Skin of body (tissue), 2 donors: ENCODE results near the gene POLR2M. TPM values are rescaled to one million over a fixed set of nuclear protein-coding genes. Genes with fewer than 3 reads are reported as not detected.

Experiments used
- DNase-seq: peaks from one replicate; lab custom pipeline; 2025; lab: John Stamatoyannopoulos, UW
- total RNA-seq: library from RNA; depleted of rRNA; stranded (reverse); fragments of >200 nt; gene quantifications from one replicate; pipeline ENCODE4 v1.2.3, GENCODE V29; 2014

The POLR2M gene
- total RNA-seq, result 273 TPM

DNA sequence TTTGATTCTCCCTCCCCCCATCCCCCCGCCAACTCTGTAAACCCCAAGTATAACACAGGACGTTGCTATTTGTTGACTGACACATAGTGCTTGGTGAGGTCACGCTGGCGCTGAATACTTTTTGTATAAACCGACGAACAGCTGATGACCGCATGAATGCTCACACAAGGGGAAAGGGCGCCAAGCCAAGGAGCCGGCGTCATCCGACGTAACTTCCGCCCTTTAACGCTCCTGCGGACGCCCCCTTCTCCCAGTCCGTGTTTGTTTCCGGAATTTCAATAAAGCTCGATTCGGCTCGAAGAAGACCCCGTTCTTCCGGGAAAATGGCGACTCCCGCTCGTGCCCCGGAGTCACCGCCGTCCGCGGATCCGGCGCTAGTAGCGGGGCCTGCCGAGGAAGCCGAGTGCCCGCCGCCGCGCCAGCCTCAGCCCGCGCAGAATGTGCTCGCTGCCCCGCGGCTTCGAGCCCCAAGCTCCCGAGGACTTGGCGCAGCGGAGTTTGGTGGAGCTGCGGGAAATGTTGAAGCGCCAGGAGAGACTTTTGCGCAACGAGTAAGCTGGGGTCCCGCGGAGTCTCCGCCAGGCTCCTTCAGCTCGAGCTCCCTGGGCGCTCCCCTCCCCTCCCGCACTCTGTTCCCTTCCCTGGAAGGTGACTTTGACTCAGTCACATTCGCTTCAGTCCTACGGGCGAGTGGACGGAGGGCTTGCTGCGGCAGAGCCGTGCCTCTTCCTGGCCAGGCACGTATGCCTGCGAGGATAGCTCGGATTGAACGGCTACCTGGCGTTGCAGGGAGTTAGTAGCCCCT is at the start of gene POLR2M:
Gene POLR2M (plus strand): TSS at position 310 of the 805 bp plus-strand sequence. CDS start 129 bp downstream, at position 439.
- peak; percentile 98 for DNase-seq

DNA sequence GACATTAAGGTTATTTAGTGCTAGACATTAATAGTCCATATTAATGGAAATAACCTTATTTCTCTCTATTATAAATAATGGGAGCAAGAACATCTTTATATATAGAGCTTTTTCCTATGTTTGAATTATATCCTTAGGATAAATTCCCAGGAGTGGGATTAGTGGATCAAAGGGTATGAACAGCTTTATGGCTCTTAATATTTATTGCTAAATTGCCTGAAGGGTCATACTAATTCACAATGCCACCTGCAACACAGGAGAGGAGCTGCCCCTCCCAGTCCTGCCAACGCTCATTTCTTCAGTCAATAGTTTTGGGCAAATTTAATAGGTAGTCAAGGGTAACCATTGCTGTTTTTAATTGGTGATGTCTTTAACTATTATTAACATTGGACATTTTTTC is 48.9 kb upstream of the POLR2M start:
- DNase-seq, result no peak

DNA sequence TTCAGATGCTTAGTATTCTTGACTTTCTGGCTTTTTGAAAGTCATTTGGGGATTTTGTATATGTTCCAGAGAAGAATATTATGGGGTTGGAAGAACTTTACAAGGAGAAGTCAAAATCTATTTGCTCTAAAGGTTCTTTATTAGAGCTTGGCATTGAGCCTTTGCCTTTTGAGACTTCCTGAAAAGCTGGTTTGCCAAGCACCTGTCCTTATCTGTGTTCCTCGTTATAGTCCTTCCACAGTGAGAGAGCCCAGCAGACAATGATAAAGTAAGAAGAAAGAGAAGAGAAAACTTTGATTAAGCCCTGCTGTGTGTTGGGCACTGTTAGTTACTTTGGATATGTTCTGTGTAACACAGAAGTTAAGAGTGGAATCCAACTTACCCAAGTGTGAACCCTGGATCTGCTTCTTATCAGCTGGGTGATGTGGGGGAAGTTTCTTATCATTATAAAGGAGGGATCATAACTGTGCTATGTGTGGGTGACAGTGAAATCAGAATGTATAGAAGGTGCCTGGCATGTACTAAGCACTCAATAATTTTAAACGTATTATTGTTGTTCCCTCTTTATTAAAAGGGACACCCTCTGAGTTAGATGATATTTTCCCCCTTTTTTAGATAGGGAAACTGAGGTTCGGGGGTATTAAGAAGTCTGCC is 44.3 kb upstream of the POLR2M start:
- no peak for DNase-seq

DNA sequence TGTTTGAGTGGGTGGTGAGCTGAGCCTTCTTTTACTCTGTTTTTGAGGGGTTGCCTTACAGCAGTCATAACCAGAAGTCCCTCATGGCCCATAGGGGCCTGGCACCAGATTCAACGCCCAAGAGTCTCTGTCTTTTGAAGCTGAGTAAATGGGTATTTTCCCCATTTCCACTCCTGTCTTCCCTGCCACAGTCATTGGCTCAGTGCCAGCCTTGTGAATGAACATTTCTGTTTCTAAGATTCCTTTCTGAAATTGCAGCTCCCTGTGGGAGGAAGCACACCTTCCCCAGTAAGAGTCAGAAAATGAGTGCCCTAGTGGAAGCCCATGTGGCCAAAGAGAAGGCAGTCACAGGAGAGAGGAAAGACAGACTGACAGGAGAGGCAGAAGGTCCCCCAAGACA is 43.7 kb upstream of the POLR2M start:
- DNase-seq, result no peak

DNA sequence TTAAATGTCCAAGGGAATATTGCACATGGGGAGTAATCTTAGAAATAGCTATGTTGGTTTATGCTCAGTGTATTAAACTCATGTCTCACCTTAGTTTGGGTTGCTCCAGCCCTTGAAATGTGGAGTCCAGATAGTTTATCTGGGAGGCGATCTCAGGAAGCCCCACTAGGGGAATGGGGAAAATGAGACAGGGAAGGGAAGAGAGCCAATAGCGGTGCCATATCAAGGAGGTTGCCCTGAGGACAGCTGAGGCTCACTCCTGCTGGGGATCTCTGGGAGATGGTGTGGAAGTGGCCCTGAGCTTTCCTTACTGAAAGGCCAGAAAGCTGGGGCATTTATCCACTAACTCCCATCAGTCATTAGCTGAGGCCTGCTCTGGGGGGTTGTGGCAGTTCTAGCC is 43.3 kb upstream of the POLR2M start:
- DNase-seq, result no peak

DNA sequence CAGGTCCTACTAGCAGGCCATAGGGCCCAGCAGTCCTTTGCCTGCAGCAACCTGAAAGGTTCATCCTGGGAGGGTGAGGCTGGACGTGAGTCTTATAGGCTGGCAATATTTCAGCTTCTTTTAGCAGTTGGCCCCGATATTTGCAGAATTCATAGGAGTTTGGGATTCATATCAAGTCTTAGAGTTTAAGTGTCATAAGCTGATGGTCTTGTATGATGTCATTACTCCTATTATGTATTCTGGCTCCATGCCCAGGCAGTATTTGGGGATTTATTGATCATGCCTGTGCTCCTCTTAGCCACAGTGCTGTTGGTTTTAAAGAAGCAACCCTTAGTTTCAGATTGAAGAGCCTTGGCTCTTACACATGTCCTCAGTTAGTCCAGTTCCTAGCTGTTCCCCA is 41.3 kb upstream of the POLR2M start:
- no peak for DNase-seq

DNA sequence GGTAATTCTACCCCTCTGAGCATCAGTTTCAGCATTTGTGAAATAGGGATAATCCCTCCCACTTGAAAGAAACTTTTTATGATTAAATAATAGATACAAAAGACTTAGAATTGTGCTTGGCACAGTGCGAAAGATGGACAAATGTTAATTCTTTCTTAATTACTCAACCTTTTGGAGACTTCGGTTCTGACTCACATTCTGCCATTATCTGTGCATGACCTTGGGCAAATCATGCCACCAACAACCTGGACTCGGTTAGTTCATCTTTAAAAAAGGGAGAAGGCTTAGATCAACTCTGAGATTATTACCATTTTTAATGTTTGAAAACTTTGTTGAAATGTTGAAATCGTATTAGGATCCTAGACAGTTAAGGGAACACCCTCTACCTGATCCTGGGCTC is 40.6 kb upstream of the POLR2M start:
- DNase-seq, result no peak

DNA sequence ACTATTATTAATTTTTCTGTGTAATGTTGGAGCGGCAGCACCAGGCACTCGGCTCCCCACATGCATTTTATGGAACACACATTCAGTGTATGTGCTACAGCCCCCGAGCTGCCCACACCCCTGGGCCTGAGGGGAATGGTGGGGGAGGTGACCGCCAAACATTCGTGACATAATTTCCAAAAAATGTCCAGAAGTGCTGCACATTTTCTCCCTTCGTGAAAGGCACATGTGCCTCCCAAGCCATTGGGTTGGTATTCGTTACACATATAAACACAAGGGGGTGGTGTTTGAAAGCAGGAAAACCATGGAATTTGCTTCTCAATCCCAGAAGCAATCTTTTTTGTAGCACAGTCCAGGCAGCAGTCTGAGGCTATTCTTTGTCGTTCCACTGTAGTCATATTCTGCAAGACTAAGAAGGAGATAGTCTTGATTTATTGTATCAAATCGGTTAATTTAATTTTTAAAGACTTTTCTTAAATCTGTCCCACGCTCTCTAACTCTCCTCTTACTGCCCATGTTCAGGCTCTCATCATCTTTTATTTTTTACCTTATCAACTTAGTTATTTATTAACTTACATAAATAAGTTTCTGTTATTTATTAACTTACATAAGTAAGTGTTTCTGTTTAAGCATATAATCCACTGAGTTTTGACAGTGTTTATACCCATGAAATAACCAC is 39.2 kb upstream of the POLR2M start:
- DNase-seq, result peak; percentile 79

DNA sequence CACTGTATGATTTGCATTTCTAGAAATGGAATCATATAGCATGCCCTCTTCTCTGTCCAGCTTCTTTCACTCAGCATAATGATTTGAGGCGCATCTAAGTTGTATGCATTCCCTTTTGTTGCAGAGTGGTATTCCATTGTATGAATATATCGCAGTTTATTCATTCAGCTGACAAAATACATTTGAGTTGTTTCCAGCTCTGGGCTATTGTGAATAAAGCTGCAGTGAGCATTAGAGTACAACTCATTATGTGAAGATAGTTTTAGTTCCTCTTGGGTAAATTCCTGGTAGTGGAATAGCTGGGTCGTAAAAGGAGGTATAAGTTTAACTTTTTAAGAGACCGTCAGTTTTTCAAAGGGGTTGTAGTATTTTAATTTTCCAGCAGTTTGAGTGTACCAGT is 38.5 kb upstream of the POLR2M start:
- DNase-seq, result no peak

DNA sequence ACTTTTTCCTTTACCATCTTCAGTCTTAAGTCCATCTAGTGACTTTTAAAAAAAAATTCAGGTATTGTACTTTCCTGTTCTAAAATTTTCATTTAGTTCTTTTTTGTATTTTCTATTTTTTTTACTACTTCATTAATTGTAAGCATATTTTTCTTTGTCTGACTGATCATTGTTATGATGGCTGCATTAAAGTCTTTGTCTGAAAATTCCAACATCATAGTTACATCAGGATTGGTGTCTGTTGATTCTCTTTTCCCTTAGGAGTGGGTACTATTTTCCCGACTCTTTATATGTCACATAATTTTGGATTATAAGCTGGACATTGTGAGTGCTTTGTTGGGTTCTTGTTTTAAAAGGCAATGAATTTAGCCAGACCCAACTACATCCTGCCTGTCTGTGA is 34.9 kb upstream of the POLR2M start:
- no peak for DNase-seq

DNA sequence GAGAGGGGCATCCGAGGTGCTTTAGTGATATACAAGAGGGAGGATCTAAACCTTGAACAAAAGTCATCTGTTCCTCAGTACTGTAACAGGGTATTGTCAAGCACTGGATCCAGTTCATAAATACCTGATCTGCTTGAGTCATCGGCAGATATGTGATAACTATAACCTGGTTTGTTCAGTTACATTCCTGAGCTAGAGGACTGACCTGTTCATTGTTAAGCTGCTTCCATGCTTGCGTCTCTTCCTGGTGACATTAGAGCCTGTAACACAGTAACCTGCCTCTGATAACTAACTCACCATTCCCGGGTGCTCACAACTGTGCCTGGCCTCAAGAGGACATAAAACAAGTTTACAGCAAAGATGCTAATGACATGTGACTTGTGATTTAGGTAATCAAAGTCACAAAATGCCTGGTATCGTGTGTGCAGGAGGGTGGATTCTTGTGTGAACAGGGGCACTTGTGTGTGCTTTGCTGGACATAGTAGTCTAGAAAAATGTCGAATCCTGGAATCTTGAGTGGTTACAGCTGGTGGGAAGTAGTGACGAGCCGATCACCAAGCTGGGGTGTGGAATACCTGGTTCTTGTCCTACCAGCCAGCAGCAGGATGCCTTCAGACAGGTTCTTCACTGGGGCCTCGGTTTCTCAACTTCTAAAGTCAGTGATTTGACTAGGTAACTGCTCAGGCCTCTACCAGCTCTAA is 30.9 kb upstream of the POLR2M start:
- DNase-seq, result no peak

DNA sequence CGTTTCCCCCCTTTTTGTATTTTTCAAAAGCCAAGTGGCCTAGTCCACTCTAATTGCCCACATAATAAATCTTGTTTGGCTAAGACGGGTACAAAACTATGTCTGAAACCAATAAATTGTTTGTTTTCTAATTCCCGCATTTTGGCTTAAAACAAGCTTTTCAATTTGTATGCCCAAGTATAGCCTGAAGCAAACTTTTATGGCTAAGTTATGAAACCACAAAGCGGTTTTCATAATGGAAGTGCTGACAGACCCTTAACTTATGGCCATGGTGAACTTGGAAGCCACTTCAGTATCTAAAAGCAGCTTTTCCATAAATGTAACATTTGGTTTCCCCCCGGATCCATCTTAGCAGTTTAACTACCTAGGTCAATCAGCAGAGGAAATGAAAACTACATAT is 29.9 kb upstream of the POLR2M start:
- DNase-seq, result peak; percentile 23

DNA sequence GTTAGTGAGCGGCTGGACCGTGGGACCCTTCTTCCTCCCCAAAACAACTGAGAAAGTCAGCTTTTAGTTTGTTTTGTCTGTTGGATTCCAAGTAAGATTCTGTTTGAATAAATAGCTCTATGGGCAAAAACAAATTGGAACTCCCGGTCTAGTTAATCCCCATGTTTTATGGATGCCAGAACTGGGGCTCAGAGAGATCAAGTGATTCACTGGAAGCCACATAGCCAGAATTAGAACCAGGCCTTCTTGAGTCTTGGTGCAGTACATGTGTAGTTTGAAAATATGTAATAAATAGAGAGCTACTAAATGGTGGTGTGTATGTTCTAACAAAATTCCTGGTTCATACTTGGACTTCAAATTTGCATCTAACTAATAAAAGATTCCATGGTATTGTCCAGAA is 29.3 kb upstream of the POLR2M start:
- peak; percentile 55 for DNase-seq

DNA sequence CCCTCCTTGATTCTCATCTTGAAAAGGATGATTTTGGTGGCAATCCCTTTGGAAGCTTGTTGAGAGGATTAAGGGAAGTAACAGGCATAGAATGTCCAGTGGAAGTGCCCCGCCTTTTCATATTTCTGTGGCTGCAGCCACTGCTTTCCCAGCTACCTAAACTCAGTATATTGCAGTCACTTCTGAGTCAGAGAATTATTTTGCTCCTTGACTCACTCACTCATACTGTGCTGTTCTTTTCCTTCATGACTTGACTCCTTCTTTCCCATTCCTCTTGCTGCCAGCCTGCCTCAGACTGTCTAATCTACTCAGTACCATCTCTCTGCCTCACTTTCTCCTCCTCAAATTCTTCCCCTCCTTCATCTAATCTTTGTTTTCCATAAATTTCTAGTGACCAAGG is 26.5 kb upstream of the POLR2M start:
- no peak for DNase-seq

DNA sequence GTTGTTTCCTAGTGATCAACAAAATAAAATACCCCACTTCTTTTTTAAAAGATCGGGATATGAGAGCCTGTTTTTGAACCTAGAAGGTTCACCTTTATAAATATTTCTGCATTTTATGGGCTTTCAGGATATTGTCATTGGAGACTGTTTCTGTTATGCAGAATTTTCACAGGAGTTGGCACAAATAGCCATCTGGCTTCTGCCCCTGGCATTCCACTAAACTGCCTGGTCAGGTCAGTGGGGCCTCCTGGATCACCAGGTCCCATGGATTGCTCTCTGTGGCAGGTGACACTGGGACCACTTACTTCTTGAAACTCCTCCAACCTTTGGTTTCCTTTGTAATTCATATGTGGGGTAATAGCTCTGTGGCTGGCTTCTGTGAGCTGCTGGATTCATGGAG is 25.5 kb upstream of the POLR2M start:
- DNase-seq, result no peak

DNA sequence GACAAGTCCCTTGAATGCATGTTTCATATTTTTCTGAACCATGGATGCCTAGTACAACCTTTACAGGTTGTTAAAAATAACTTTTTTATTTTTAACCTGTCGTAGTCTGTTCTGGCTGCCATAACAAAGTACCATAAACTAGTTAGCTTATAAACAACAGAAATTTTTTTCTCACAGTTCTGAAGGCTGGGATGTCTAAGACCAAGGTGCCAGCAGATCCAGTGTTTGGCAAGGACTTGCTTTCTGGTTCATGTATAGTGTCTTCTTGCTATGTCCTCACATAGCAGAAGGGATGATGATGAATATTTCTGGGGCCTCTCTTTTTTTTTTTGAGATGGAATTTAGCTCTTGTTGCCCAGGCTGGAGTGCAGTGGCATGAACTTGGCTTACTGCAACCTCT is 23.0 kb upstream of the POLR2M start:
- no peak for DNase-seq

DNA sequence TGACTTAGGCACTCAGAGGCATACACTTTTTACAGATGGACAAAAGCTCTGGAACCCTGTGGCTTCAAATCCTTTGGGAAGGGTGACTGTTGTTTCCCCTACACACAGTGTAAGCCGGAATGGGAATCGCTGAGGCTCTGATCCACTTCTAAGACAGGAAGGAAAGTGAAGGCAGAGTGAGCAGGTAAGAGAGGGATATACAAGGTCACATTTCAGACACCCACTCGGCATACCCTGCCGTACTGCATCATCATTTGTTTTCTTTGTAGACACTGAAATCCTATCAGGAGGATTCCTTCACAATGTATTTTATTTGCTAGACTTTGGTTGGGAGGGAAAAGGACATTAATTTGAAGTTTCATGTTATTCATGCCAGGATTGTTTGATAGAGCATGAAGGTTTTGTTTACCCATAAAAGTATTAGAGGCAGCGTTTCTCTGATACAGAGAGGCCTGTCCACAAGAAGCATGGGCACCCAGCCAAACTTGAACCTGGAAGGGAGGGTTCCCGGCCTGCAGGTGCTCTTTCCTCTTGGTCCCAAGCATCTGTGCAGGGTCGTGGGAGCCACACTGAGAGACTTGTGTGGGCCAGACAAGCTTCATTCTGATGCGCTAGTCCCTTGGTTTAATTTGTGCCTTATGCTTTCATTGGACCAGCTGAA is 21.9 kb upstream of the POLR2M start:
- DNase-seq, result no peak

DNA sequence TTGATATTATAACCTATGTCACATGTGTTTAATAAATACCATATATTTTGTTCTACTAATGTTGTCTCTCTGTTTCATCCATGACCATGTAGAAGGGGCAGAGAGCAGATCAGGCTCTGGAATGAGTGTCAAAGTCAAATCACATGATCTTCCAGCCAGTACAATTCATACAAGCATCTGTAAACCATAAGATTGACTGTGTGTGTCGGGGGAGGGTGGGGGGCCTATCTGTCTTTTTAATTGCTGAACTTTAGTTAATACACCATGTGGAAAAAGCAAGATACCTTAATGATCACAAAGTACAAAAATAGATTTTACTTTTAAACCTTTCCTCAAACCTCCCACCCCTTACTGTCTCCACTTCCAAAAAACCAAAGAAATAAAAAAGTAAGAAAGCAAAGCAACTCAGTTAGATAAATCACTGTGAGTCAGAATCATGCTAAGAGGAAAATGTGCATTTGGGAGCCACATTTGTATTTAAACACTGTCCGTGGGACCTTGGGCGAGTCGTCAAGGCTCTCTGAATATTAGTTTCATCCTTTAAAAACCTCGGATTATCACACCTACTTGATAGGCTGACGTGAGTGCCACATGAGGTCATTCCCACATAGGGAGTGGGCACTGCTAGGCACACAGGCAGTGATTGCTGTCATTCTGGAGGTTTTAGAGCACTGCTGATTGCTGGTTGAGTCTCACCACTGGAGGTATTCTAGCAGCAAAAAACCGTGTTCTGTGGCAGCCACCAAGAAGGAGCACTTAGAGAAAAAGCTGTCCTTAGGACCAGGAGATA is 21.0 kb upstream of the POLR2M start:
- no peak for DNase-seq

DNA sequence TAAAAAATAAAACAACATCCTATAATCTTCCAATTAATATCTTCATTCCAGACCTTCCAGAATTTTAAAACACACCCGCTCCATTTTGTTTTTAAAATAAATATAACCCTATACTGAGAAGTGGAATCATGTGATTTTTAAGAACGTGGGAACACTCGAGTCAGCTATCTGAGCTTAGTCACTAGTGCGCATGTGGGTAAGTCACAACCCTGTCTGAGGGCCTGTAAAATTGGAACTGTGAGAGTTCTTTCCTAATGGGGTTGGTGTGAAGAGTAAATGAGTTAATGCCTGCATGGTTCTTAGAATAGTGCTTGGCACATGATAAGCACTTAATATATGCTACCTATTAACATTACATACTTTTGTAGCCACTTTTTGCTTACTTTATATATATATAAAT is 19.9 kb upstream of the POLR2M start:
- DNase-seq, result no peak

DNA sequence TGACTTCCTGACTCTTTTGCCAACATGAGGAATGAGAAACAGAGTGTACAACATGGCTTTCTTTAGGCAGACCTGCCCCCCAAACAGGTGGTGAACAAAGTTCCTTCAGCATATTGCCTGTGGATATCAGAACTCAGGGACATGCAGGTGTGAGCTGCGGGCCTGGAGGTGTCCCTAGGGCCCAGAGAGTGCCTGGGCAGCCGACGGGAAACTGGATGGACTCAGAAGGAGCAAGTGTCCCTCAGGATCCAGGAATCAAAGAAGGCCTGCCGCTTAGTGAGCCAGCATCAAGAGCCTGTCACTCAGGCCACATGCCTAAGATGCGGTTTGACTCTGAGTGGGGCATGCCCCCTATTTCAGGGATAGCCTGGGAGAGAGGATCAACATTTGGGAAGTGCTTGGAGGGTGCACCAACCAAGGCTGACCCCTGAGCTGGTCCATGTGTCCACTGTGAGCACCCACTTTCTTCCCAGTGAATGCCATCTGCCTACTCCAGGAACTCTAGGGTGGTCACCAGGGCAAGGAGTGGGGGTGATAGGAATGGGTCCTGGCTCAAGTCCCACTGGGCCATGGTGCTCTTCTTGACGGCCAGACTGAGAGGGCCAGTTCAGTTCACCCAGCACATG is 16.1 kb upstream of the POLR2M start:
- DNase-seq, result no peak
